ENCODE data around the gene TRIM14. TPM values are rescaled to one million over a fixed set of nuclear protein-coding genes. Genes with fewer than 3 reads are reported as not detected.

TRIM14 gene
- total and polyA plus RNA-seq, 10 of the 15 experiments (the other 5 are each of a cell fraction or from before 2014, with no cell fraction given), result 8.6 to 53.3 (median 35.7) TPM

- TF ChIP-seq EZH2 (IDR thresholded peaks at IDR 0.05; ENCODE audit: borderline replicate concordance, control insufficient read depth, low read depth, low read length), result no peak
- TF ChIP-seq IKZF1 (conservative IDR thresholded peaks at IDR 0.05), result 0 out of 2 replicates have a peak, but pooled peaks have one; percentile 29
- no peak for TF ChIP-seq SMAD5 (IDR thresholded peaks at IDR 0.05; ENCODE audit: low read depth)
- TF ChIP-seq RAD51 (IDR thresholded peaks at IDR 0.05), result peak; percentile 34; the same call in 1 of the 2 replicates
- no peak for TF ChIP-seq ZBTB4 (CRISPR knock-in tag; IDR thresholded peaks at IDR 0.05)
- TF ChIP-seq TBL1XR1 (IDR thresholded peaks at IDR 0.05; ENCODE audit: low read depth, low read length), result no peak
- no peak for TF ChIP-seq HCFC1 (IDR thresholded peaks at IDR 0.05; ENCODE audit: low read length)
- no peak for TF ChIP-seq CBX5 (IDR thresholded peaks at IDR 0.05; ENCODE audit: low read depth)
- no peak for TF ChIP-seq JUND (IDR thresholded peaks at IDR 0.05; ENCODE audit: low read depth, low read length)
- no peak for TF ChIP-seq NFYA (IDR thresholded peaks at IDR 0.05; ENCODE audit: borderline replicate concordance, low read depth, low read length)
- no peak for TF ChIP-seq FOXM1 (IDR thresholded peaks at IDR 0.05; ENCODE audit: low read depth, low read length)
- no peak for TF ChIP-seq POLR2AphosphoS2 (IDR thresholded peaks at IDR 0.05; ENCODE audit: low read depth, low read length)
- TF ChIP-seq EED (IDR thresholded peaks at IDR 0.05; ENCODE audit: low read depth), result no peak
- TF ChIP-seq YY1 (IDR thresholded peaks at IDR 0.05; ENCODE audit: low read depth, low read length), result peak; percentile 3; the same call in 1 of the 2 replicates
- TF ChIP-seq MTA2 (IDR thresholded peaks at IDR 0.05; ENCODE audit: low read depth), result 0 out of 2 replicates have a peak, but pooled peaks have one; percentile 22
Measured at GRCh38 chr9:98057138-98057799, 61.8 kb downstream of the TRIM14 start (continued).
